Measurements from ENCODE around the gene SGMS1.

The SGMS1 gene

GRCh38 chr10:50334273-50334672 is 289.5 kb downstream of the SGMS1 start:
- ATAC-seq: no peak
- TF ChIP-seq TSHZ2 (CRISPR knock-in tag; IDR thresholded peaks at IDR 0.05) (no peak), ARNTL (CRISPR knock-in tag; IDR thresholded peaks at IDR 0.05; ENCODE audit: borderline replicate concordance, low read depth) (no peak), RARB (CRISPR knock-in tag; IDR thresholded peaks at IDR 0.05) (no peak), ZNF70 (CRISPR knock-in tag; IDR thresholded peaks at IDR 0.05) (no peak)
- TF ChIP-seq, protein P1, sequence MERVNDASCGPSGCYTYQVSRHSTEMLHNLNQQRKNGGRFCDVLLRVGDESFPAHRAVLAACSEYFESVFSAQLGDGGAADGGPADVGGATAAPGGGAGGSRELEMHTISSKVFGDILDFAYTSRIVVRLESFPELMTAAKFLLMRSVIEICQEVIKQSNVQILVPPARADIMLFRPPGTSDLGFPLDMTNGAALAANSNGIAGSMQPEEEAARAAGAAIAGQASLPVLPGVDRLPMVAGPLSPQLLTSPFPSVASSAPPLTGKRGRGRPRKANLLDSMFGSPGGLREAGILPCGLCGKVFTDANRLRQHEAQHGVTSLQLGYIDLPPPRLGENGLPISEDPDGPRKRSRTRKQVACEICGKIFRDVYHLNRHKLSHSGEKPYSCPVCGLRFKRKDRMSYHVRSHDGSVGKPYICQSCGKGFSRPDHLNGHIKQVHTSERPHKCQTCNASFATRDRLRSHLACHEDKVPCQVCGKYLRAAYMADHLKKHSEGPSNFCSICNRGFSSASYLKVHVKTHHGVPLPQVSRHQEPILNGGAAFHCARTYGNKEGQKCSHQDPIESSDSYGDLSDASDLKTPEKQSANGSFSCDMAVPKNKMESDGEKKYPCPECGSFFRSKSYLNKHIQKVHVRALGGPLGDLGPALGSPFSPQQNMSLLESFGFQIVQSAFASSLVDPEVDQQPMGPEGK (CRISPR knock-in tag; IDR thresholded peaks at IDR 0.05; ENCODE audit: borderline replicate concordance): no peak

- TF ChIP-seq ISL1 (CRISPR knock-in tag; IDR thresholded peaks at IDR 0.05) (no peak), GLIS3 (CRISPR knock-in tag; IDR thresholded peaks at IDR 0.05) (no peak), PPARA (CRISPR knock-in tag; IDR thresholded peaks at IDR 0.05; ENCODE audit: borderline replicate concordance) (no peak), ZFP30 (CRISPR knock-in tag; IDR thresholded peaks at IDR 0.05) (no peak), ZNF565 (CRISPR knock-in tag; conservative IDR thresholded peaks at IDR 0.05; ENCODE audit: low read depth) (no peak), SNAI2 (CRISPR knock-in tag; IDR thresholded peaks at IDR 0.05) (no peak), TOX (CRISPR knock-in tag; IDR thresholded peaks at IDR 0.05; ENCODE audit: borderline replicate concordance) (no peak), ESRRG (CRISPR knock-in tag; IDR thresholded peaks at IDR 0.05) (no peak), CSDC2 (CRISPR knock-in tag; IDR thresholded peaks at IDR 0.05) (no peak), ZNF8 (CRISPR knock-in tag; IDR thresholded peaks at IDR 0.05) (no peak), ZC3H10 (CRISPR knock-in tag; IDR thresholded peaks at IDR 0.05) (no peak), TSHZ2 (CRISPR knock-in tag; IDR thresholded peaks at IDR 0.05) (no peak), OSR1 (CRISPR knock-in tag; IDR thresholded peaks at IDR 0.05) (no peak), CREB5 (CRISPR knock-in tag; IDR thresholded peaks at IDR 0.05; ENCODE audit: low read depth) (no peak), ARNTL (CRISPR knock-in tag; IDR thresholded peaks at IDR 0.05; ENCODE audit: borderline replicate concordance, low read depth) (no peak), CSRNP3 (CRISPR knock-in tag; IDR thresholded peaks at IDR 0.05) (no peak), POU6F1 (CRISPR knock-in tag; IDR thresholded peaks at IDR 0.05; ENCODE audit: borderline replicate concordance, low read depth) (no peak)
- TF ChIP-seq, protein P1 (CRISPR knock-in tag; IDR thresholded peaks at IDR 0.05; ENCODE audit: borderline replicate concordance): no peak
- ATAC-seq: no peak
Observed at GRCh38 chr10:50333872-50334271, 289.9 kb downstream of the SGMS1 start.

Data from SK-N-SH treated with all-trans-retinoic acid at 6 μM for 48 hours (cell line).